Adrenal gland (tissue), 12 donors: Measurements from ENCODE around the gene KLHL15. TPM values are rescaled to one million over a fixed set of nuclear protein-coding genes. Genes with fewer than 3 reads are reported as not detected.

Experiments used
- DNase-seq, 7 donors: peaks; one replicate each; pipeline ENCODE4 v3.0.0-alpha.2; 2019 to 2020
- H3K27ac ChIP-seq, 5 donors: fragments of 200-600 bp; sonication (generic) in 4 of 5; 1 replicate in 3 of 5; 2 replicates in 2 of 5; pipeline versions ENCODE4 v1.5.1 to v1.8.0; 2016 to 2020; ENCODE audit warnings: mild to moderate bottlenecking in 1 of 5
- H3K27me3 ChIP-seq: fragments of 200-600 bp; 2 replicates; pipeline ENCODE4 v1.8.0; 2021
- H3K36me3 ChIP-seq, 2 donors: fragments of 200-600 bp; replicated peaks in 1 of 2; 1 replicate in 1 of 2; 2 replicates in 1 of 2; pipeline versions ENCODE4 v1.5.1 to v1.8.0; 2018 to 2022
- H3K4me1 ChIP-seq, 2 donors: fragments of 200-600 bp; replicated peaks in 1 of 2; 1 replicate in 1 of 2; 2 replicates in 1 of 2; pipeline versions ENCODE4 v1.5.1 to v1.8.0; 2018 to 2021
- H3K4me3 ChIP-seq, 4 donors: fragments of 200-600 bp; sonication (generic) in 3 of 4; one replicate each; pipeline ENCODE4 v1.5.1; 2016 to 2018
- H3K9me3 ChIP-seq, 3 donors: fragments of 200-600 bp; sonication (generic) in 1 of 3; replicated peaks in 1 of 3; 1 replicate in 2 of 3; 2 replicates in 1 of 3; pipeline versions ENCODE4 v1.5.1 to v1.8.0; 2016 to 2021
- CTCF ChIP-seq, 6 experiments: fragments of 450-650 bp in 4 of 6; fragments of 200-600 bp in 2 of 6; sonication (generic) in 1 of 6; IDR thresholded peaks; 1 replicate in 5 of 6; 2 replicates in 1 of 6; pipeline versions ENCODE4 v1.5.1 to v1.8.0; 2016 to 2021; ENCODE audit warnings: antibody characterized with exemption in 6 of 6, mild to moderate bottlenecking in 2 of 6, moderate library complexity in 1 of 6
- POLR2A ChIP-seq, 2 donors: fragments of 450-650 bp; IDR thresholded peaks; one replicate each; pipeline ENCODE4 v1.6.1; 2017; ENCODE audit warnings: antibody characterized with exemption in 2 of 2, mild to moderate bottlenecking in 2 of 2, moderate library complexity in 1 of 2
- WGBS, 4 donors: extraction: QIAGEN DNeasy Blood & Tissue Kit in 2 of 4; methylation state at CpG; one replicate each; pipeline versions ENCODE4 v1.1.5 to v1.1.7; 2013 to 2017; 5-methylcytosine and 5-hydroxymethylcytosine counted together
- intact Hi-C, 2 donors: fragments of 100-400 bp; cut with DNase I; formaldehyde crosslinking; loops; one replicate each; pipeline versions ENCODE4 v1.14.1 to v1.15.0; 2022 to 2023
- polyA plus RNA-seq, 3 donors: library from polyadenylated mRNA; stranded (reverse); fragments of 200-250 nt in 2 of 3; fragments of 350-450 nt in 1 of 3; fragmentation: Illumina TruSeq in 1 of 3; extraction: RNeasy Lipid Tissue Mini Kit (QIAGEN cat#74804) in 1 of 3; gene quantifications; one replicate each; pipeline ENCODE4 v1.2.3, GENCODE V29; 2013 to 2014
- total RNA-seq, 9 donors: library from RNA; depleted of rRNA in 4 of 9; stranded (reverse); fragments of >200 nt in 4 of 9; fragments of 120-200 nt in 1 of 9; fragmentation: NEBNext Ultra II Directional in 1 of 9; extraction: Animal tissue kit (Norgen Biotek cat#: 25700) in 1 of 9; gene quantifications; one replicate each; pipeline versions ENCODE4 v1.1.0 to v1.2.4, GENCODE V29; 2013 to 2023
- donor health status: healthy with polysubstance abuse.
- donor health status: Bipolar disorder and iron deficiency.
- donor health status: DM: yes; HTN: yes; CAD: no.
- donor health status: DM: no; HTN: no; CAD: no.
- donor health status: DM: no; HTN: no; CAD: no.
- donor health status: DM: yes; HTN: yes; CAD: no.

Gene KLHL15
- total and polyA plus RNA-seq, 12 donors, result 1.5 to 75.3 (median 17.2) TPM

DNA sequence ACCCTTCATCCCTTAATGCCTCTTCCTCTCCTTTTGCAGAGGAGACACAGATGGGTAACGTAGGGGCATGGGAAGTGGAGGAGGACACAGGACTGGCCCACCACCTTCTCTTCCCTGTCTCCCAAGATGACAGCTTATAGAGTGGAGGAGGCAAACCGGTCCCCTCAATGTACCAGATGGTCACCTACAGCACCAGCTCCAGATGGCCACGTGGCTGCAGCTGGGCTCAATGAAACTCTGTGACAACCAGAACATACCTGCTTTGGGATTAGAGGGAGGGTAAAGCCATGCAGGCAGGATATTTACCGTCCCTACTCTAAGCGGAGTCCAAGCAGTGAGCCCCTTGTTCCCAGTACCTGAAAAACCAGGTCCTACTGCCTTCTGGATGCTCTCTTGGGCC lies 7.5 kb upstream of the KLHL15 start:
- Histone ChIP-seq H3K4me3 (no peak overlapping the region), H3K27ac (no peak overlapping the region), H3K36me3 (no peaks in the 10 kb centered on the region), H3K4me1 (no peaks in the 10 kb centered on the region), H3K9me3 (no peaks in the 10 kb centered on the region), H3K27me3 (peaks cover 8% of the 10 kb centered on the region)
- intact Hi-C loops, result no loop called here
- WGBS, 4 donors, result 67 to 83% (median 75%) methylated on average over 1 to 5 of the region's 5 CpGs
- DNase-seq, result no peak
- TF ChIP-seq POLR2A (IDR thresholded peaks at IDR 0.05) (no peak), CTCF (IDR thresholded peaks at IDR 0.05) (no peak)

DNA sequence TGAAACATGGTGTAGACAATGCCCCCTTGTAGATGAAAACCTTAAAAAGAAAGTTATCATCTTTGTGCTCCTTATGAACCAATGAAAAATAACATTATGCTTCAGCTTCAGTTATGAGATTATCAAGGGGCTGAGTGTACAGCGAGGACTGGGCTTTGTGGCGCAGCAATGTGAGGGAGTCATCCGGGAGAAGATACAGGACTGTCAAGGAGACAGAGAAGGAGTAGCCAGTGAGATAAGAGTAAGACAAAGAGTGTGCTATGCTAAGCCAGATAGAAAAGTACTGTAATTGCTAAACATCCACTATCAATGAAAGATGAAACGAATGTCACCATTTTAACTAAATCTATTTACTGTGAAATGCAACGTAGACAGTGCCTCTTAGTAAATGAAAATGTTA lies 3.6 kb upstream of the KLHL15 start:
- no peaks in the 10 kb centered on the region for H3K9me3 ChIP-seq
- no peaks in the 10 kb centered on the region for H3K4me1 ChIP-seq
- TF ChIP-seq CTCF (IDR thresholded peaks at IDR 0.05) (no peak), POLR2A (IDR thresholded peaks at IDR 0.05) (no peak)
- peaks cover 17% of the 10 kb centered on the region for H3K27me3 ChIP-seq
- no peaks in the 10 kb centered on the region for H3K36me3 ChIP-seq
- H3K27ac ChIP-seq, result no peak overlapping the region
- intact Hi-C loops, result no loop called here
- no peak for DNase-seq
- 73 to 83% (median 79%) methylated on average over 5 of the region's 5 CpGs for WGBS, 4 donors
- no peak overlapping the region for H3K4me3 ChIP-seq

DNA sequence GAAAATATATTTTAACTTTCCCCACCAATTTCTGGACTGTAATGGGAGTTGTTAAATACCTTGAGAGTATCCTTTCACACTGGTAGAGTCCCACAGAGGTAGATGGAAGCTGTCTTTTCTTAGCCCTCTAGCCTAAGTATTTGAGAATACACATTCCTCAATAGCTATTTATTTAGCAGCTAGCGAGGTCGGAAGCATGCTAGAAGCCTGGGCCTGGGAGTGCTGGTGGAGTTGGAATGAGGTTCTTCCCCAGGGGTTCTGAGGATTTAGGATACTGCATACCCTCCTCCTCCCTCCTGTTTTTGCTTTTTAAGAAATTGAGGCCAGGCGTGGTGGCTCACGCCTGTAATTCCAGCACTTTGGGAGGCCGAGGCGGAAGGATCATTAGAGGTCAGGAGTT lies 999 bp upstream of the KLHL15 start:
- intact Hi-C loops, result no loop called here
- peaks cover 12% of the 10 kb centered on the region for H3K27me3 ChIP-seq
- no peak for TF ChIP-seq CTCF (IDR thresholded peaks at IDR 0.05)
- no peak for TF ChIP-seq POLR2A (IDR thresholded peaks at IDR 0.05)
- no peaks in the 10 kb centered on the region for H3K9me3 ChIP-seq
- H3K27ac ChIP-seq, result no peak overlapping the region
- H3K4me1 ChIP-seq, result no peaks in the 10 kb centered on the region
- WGBS, 4 donors, result 82 to 99% (median 94%) methylated on average over 6 of the region's 6 CpGs
- no peaks in the 10 kb centered on the region for H3K36me3 ChIP-seq
- no peak for DNase-seq
- H3K4me3 ChIP-seq, result no peak overlapping the region

DNA sequence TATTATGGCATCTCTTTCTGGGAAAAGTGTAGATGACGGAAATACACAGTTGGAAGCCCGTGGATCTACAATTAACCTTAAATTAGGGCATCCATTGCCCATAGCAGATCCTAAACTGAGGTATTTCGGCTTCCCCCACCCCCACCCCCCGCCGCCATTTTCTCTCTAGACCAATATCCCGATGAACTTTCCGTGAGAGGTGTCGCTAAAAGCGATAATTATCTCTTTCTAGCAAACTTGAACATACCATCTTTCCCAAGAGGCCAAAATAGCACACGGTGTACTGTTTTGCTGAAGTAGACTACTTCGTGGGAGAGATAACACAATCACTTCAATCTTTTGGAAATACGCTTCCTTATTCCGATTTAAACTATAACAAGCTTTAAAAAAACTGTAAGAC lies 554 bp downstream of the KLHL15 start:
- DNase-seq, result no peak
- H3K4me3 ChIP-seq, result peak overlapping the region in 2 of 4 donors; percentile 16 to 72
- TF ChIP-seq POLR2A (IDR thresholded peaks at IDR 0.05) (no peak), CTCF (IDR thresholded peaks at IDR 0.05) (no peak)
- H3K4me1 ChIP-seq, result no peaks in the 10 kb centered on the region
- peaks cover 9% of the 10 kb centered on the region for H3K27me3 ChIP-seq
- peak overlapping the region in 2 of 5 donors; percentile 93 to 99 for H3K27ac ChIP-seq
- no peaks in the 10 kb centered on the region for H3K36me3 ChIP-seq
- whole genome bisulfite sequencing, 4 donors, result 20 to 47% (median 35%) methylated on average over 13 of the region's 13 CpGs
- intact Hi-C loops, result no loop called here
- no peaks in the 10 kb centered on the region for H3K9me3 ChIP-seq
